Activated gamma-delta T cell (primary cell): Measurements from ENCODE around the gene CREB5.

Experiments
- DNase-seq: peaks from one replicate; lab custom pipeline; 2025; lab: John Stamatoyannopoulos, UW

Gene CREB5

DNA sequence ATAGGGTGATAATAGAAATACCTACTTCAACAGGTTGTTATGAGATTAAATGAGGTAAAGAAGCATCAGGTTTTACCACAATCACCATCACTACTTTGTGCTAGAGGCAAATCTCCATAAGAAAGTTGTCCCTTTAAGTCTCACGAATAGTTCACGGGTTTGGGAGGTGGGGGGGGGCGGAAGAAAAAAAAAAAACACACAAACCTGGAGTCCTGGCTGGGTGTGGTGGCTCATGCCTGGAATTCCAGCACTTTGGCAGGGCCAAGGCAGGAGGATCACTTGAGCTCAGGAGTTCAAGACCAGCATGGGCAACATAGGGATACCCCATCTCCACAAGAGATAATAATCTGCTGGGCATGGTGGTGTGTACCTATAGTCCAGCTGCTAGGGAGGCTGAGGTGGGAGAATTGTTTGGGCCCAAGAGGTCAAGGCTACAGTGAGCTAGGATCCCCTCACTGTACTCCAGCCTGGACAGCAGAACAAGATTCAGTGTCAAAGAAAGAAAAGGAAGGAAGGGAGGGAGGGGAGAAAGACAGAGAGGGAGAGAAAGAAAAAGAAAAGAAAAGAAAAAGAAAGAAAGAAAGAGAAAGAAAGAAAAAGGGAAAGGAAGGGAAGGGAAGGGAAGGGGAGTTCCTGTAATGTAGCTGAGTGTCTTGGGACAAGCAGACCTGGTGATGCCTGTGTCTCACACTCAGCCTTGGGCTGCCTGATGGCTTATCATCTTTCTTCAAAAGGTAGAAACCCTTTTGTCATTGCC, 231.4 kb downstream of the CREB5 start:
- DNase-seq: no peak

DNA sequence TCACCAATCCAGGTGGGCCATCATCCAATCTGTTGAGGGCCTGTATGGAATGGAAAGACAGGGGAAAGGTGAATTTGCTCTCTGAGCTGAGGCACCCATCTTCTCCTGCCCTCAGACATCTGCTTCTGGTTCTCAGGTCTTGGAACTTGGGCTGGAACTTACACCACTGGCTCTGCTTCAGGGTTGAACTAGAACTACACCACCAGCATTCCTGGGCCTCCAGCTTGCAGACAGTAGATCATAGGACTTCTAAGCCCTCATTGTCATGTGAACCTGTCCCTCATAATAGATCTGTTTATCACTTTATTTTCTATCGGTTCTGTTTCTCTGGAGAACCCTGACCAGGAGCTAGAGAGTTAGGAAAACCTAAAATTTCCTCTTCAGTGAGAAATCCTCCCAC, 233.5 kb downstream of the CREB5 start:
- DNase-seq: no peak

DNA sequence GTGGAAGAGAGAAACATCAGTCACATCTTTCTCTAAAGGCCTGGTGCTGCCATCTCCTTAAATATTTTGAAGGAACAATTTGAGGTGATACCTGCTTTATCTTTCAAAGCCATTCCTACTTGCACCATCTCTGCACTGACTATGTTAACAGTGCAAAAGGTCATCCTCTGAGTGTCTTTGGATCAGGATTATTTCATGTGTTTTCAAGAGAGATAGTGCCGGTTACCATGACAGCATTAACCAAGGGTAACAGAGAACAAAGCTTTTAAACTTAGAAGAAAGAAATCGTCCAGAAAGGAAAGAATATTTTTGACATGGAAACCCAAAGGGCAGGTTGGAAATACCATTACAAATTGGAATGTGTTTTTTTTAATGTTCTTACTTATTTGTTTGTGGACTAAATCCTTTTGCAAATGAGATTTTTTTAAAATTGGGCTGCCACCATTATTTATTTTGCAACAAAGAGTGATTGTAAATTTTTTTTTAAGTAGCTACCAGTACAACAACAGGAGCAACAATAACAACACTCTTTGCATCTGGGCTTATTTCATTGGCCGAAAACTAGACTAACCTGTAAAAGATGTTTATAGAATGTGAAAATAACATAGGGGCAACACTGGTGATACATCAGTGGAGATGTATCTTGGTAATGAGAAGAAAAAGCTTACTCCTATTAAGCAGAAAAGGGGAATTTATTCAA, 234.2 kb downstream of the CREB5 start:
- DNase-seq: no peak

DNA sequence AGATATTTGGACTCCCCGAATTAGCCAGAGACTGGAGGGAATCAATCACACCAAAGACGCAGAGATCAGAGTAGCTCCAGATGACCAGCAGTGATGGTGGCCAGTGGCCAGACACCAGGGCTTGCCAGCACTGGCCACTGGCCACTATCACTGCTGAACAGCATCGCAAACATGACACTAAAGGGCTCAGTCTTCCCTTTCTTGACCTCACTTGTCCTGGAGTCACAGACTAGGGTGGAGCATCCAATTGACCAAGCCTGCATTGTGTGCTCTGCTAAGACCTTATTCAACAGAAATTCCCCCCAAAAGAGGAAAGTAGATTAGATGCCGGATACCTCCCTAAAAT, 234.7 kb downstream of the CREB5 start:
- DNase-seq: no peak

DNA sequence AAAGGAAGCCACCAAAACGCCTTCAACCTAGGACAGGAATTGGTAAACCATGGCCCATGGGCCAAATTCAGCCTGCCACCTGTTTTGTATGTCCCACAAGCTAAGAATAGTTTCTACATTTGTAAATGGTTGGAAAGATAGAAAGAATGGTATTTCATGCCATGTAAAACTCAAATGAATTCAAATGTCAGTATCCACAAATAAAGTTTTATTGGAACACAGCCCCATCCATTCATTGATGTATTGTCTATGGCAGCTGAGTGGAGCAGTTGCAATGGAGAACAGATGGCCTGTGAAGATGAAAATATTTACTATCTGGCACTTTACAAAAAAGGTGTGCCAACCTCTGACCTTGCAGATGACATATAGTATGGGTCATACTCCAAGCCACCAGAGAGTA, 236.9 kb downstream of the CREB5 start:
- DNase-seq: no peak

DNA sequence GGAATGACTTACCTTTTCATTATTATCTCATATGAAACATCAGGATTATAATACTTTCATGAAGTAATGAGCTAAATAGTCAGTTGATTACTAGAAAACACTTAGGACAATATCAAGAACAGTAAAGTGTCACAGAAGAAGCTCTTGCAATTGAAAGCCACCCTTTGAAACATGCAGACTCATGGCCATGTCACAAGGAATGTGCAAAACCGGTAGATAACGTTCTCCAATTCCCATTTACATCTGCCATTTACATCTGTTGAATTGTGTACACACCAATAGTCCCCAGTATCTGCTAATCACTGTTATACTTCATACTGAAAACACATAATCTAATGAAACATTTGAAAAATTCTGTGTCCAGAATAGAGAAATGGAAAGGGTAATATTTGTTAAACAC, 237.5 kb downstream of the CREB5 start:
- no peak for DNase-seq

DNA sequence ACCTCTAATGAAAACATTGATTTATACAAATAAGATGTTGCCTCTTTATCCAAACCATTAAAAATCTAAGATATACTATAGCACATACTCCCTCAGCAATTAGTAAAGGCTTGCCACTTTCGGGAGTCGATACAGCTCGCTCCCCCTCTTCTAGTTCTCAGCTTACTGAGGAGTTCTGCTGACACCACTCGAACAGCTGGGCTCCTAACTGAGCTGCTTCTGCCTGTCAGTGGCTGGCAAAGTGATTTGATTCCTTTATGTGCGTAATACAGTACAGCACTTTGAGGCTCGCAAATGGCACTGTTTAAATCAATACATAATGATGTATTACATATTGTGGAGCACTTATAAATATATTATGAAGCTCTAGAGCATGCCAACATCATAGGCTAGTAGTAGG, 241.8 kb downstream of the CREB5 start:
- no peak for DNase-seq

DNA sequence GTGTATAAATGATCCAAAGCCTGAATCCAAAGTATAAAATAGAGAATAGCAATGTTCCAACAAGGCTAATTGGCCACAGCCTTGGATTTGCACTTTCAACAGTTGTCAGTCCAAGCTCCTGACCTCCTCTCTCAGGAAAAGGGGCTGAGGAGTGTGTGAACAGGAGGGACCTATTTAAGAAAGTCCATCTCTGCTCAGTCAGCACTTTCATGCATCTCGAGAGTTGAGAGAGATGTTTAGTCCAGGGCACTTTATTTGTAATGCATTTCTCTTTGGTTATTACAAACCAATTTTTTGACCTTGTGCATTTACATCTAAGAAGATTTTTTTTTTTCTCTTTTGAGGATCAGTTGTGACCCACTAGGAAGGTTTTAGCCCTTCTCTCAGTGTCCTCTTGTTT, 244.2 kb downstream of the CREB5 start:
- no peak for DNase-seq

DNA sequence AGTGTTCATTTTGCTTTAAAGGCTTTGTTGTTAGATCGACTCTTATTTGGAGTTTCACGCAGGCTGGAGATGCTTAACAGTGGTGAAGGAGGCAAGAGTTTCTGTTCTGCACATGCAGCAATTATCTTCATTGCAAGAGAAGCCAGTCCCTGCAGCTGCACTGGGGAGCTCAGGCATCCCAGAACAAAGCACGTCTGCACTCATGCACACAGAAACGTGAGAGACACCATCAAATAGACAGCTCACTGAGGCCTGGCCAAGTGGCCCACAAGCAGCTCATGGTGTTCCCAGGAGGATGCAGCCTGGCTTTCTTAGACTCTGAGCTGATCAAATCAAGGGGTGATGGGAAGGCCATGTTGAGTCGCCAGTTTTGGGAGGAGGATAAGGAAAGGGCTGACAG, 246.1 kb downstream of the CREB5 start:
- no peak for DNase-seq

DNA sequence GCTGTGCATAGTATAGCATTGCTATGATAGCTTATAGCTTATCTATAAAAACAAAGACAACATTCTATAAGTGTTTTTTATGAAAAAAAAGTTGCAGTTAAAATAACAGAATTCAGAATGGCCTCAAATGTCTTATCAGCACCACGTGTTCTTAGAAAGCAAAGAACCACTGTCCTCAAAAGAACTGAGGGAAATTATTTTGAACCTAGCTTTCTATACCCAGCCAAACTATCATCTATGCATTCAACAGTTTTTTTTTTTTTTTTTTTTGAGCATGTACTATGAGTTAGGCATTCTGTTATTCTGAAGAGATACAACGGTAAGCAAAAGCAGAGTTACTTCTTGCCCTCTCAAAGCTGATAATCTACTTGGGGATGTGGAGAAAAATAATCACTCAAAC, 247.8 kb downstream of the CREB5 start:
- no peak for DNase-seq

DNA sequence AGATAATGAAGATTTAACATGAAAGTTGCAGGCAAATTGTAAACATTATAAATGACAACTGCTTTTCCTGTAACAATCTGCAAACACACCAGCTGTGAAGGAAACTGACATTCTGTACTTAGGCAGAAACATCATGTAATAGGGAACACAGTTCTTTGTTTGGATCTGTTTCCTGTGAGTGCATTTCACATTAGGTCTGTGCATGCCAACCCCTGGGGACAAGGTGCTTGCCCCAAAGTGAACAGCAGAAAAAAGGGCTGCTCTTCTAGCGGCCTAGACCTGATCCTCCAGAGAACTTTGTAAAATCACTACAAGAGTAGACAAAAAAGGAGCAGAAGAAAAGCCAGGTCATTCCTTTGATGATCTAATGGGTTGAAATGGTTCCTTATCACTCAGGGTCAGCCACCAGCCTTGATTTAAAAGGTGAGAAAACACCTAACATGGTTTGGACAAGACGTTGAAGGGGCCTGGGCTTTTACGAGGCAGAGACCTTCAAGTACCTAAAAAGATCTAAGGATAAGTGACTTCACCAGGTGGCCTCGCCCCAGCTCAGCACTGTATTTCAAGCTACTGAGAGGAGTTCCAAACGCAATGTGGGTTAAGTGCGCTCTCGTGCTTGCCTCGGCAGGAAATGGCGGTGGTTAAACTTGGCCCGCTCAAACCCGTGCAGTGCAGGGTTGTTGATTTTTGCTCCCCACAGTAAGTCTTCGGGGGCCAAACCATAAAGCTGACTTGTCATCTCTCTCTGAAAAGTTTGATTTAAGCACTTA, 249.7 kb downstream of the CREB5 start:
- DNase-seq: no peak

DNA sequence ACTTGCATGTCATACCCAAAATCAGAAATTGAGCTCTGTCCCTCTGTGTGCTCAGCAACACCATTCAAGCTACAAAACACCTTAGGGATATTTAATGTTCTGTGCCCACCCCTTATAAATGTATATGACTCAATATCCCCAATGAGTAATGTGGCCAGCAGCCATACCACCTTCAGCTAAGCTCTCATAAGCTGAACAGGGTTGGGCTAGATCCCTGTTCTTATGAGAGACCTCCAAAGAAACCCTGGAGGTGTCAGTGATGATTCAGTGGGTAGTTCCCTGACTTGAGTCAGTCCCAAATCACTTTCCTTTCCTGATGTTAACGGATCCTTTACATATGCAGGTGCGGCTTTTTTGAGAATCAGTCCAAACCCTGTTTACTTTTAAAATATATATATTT, 253.8 kb downstream of the CREB5 start:
- no peak for DNase-seq

DNA sequence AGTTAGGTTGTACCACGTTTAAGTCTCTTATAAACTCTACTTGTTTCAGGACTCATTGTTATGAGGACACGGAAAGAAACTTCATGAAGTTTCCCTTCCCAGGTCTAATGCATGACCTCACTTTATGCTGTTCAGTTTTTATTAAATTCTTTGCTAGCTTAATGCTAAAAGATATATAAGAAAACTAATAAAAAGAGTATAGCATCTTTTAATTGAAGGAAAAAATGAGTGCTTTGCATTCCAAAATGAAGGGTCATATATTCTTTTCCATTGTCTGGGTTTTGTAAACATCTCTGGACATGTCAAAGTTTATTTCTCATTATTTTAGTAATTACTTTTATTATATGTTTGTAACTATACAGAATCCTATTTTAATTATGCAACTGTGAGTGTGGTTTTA, 255.8 kb downstream of the CREB5 start:
- no peak for DNase-seq

DNA sequence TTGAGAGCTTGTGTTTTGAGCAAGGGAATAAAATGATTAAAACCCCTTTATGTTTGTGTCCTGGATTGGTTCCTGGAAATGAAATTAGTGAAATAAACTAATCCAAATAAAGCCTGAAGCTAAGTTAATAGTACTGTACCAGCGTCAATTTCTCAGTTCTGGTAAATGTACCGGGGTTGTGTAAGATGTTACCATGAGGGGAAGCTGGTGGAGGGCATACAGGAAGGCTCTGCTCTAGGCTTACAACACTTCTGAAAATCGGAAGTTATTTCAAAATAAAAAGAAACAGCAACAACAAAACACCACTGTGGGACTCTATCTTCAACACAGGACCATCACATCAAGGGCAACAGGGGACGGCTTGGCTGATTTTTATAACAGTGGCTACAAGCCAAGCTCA, 257.0 kb downstream of the CREB5 start:
- DNase-seq: no peak

DNA sequence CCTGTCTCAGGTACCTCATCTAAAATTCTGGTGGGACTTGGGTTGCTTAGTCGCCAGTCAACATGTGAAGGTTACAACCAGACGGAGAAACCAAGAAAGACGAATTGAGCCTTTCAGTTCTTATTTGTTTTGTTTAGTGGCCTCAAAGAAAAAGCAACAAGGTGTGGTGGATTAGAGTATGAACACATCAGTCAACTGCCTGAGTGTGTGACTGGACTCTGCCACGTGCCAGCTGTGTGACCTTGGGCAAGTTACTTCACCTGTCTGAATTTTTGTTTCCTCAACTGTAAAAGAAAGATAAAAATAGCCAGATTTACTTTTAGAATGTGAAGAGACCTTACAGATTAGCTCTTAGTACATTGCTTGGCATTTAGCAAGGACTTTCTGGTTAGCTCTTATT, 259.2 kb downstream of the CREB5 start:
- no peak for DNase-seq

DNA sequence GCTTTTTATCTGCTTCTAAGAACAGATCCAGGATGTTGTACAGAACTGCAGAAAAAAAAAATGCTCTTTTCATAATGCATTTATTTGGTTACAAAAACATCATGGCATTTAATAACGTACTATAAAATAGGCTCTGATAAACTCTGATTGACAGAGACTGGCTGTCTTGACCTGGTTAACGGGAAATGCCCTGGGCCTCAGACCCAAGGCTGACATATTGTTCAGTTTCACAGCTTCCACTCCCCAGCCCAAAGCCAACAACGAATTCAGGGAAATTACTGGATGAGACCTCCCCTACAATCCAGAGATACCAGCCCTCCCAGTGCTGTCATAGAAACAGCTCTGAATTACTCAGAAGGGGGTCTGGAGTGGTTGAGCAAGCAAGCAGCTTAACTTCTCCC, 260.1 kb downstream of the CREB5 start:
- no peak for DNase-seq

DNA sequence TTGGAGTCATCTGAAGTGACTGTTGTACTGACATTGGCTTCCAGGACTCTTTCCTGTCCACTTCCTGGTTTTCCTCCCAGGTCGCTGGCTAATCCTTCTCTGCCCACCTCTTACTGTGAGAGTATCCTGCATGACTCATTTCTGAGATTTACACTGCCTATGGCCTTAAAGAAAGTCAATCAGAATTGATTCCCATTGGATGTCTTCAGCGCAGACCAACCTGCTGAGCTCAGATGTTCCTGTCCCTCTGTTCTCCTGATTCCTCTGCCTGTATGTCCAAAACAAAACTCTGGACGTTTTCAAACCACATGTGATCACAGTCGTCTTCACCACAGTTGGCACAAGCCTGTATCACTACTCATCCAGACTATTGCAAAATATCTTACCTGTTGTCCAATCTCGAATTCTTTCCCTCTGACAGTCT, 262.1 kb downstream of the CREB5 start:
- no peak for DNase-seq

DNA sequence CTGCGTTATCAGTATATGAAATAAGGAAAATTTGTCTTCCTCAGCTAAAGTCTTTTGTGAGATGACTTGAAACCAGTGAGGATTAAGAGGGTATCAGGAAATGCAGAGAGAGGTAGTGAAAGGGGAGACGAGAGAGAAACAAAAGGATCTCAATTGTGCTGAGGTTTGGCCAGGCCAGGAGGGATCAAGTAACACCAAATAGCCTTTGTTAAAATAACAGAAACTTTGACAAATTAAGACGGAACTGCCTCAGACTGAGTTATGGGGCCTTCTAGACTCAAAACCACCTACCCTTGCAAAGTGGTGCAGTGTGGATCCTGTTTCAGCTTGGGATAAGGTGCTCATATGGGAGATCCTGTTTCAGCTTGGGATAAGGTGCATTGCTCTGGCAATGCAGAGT, 263.1 kb downstream of the CREB5 start:
- DNase-seq: no peak

DNA sequence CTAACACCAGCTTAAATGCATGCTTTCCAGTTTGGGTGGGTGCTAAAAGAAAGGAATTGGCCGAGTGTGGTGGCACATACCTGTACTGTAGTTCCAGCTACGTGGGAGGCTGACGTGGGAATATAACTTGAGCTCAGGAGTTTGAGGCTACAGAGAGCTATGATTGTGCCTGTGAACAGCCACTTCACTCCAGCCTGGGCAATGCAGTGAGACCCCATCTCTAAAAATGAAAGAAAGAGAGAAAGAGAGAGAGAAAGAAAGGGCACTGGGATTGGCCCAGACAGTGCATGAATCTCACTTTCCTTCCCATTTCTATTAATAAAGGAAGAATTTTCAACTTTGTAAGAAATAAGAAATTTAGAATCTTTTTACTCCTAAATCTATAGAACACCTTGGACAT, 265.4 kb downstream of the CREB5 start:
- DNase-seq: no peak

DNA sequence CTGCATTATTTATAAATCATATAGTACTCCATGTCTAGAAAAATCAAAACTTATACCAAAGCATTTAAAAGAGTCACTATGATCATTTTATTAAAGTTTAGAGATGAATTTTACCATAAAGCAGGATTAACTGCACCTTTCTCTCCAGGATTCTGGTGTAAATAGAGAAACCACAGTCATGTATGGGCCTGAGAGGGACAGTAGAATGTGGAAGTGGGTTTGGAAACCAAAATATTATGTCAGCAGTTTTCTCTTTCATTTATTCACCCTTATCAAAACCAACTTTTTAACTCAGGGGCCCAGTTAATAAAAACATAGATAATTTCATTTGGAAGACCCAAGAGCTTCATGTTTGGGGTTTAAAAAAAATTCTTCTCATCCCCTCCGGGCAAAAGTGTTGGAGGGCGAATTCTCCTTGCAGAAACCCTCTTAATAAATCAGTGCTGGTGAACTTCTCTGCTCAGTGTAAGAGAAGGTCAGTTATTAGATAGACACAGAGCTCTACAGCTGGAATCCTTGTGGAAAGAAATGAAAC, 266.2 kb downstream of the CREB5 start:
- no peak for DNase-seq

DNA sequence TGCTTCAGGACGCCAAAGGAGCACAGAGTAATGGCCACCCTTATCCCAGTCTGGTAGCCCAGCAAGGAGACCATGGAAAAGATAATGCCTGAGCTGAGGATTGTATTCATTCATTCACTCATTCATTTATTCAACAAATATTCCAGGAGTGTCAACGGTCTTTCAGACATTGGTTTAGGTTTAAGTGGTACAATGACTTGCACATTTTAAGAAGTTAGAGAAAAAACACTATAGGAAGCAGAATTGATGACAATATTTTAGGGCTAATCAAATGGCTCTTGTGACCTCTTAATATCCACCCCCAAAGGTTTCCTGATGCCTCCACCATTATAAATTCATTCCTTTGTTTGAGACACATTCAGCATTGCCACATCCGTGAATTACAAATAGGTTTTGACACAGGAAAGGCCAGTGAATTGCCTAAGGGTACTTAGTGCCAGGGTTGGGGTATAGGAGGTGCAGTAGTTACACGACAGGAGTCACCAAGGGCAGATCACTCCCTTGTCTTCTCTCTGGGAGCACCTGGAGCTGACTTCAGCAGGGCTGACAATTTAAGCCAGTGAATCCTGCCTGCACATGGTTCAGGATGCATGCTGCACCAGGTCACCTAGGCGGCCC, 269.5 kb downstream of the CREB5 start:
- DNase-seq: no peak

DNA sequence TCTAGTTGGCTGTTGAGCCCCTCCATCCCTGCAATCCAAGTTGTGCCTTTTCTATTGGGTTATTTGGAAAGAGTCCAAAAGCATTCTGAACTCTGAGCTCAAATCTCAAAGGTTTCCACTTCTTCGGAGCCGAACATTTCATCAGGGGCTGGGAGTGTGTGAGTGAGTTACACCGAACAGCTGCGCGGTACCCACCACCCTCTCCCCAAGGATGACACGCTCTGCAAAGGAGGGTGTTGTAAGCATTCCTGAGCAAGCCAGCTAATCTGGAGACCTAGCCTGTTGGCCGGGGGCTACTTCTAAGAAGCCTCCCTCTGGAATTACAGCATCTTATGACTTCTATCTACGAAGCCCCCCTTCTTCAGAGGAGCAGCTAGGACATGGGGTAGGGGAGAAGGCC, 270.5 kb downstream of the CREB5 start:
- no peak for DNase-seq
